ENCODE data around the gene SHB. TPM values are rescaled to one million over a fixed set of nuclear protein-coding genes. Genes with fewer than 3 reads are reported as not detected.
A peak's percentile ranks its signal among the peaks of the same experiment; 100 is the strongest.

Gene SHB
- total RNA-seq, 1 donor from 2014 or later = 18.5 TPM

DNA sequence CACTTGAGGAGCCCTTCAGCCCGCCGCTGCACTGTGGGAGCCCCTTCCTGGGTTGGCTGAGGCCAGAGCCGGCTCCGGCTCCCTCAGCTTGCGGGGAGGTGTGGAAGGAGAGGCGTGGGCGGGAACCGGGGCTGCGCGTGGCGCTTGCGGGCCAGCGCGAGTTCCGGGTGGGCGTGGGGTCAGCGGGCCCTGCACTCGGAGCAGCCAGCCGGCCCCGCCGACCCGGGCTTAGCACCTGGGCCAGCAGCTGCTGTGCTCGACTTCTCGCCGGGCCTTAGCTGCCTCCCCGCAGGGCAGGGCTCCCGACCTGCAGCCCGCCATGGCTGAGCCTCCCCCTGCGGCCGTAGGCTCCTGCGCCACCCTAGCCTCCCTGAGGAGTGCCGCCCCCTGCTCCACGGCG lies 6.2 kb upstream of the SHB start:
- DNase-seq (ENCODE audit: low spot score) = no peak
- no peaks in the 10 kb centered on the region for H3K36me3 Mint-ChIP-seq (ENCODE audit: low read depth, unreplicated experiment)
- no peaks in the 10 kb centered on the region for H3K9me3 Mint-ChIP-seq (ENCODE audit: unreplicated experiment)
- H3K27me3 Mint-ChIP-seq (ENCODE audit: unreplicated experiment) = peaks cover 12% of the 10 kb centered on the region
- H3K27ac Mint-ChIP-seq (ENCODE audit: unreplicated experiment) = no peak overlapping the region
- no peak overlapping the region for H3K4me3 Mint-ChIP-seq (ENCODE audit: unreplicated experiment)
- H3K4me1 Mint-ChIP-seq (ENCODE audit: unreplicated experiment) = peaks cover 21% of the 10 kb centered on the region
- TF ChIP-seq, protein P1, sequence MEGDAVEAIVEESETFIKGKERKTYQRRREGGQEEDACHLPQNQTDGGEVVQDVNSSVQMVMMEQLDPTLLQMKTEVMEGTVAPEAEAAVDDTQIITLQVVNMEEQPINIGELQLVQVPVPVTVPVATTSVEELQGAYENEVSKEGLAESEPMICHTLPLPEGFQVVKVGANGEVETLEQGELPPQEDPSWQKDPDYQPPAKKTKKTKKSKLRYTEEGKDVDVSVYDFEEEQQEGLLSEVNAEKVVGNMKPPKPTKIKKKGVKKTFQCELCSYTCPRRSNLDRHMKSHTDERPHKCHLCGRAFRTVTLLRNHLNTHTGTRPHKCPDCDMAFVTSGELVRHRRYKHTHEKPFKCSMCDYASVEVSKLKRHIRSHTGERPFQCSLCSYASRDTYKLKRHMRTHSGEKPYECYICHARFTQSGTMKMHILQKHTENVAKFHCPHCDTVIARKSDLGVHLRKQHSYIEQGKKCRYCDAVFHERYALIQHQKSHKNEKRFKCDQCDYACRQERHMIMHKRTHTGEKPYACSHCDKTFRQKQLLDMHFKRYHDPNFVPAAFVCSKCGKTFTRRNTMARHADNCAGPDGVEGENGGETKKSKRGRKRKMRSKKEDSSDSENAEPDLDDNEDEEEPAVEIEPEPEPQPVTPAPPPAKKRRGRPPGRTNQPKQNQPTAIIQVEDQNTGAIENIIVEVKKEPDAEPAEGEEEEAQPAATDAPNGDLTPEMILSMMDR (IDR thresholded peaks at IDR 0.05; ENCODE audit: unreplicated experiment) = no peak

DNA sequence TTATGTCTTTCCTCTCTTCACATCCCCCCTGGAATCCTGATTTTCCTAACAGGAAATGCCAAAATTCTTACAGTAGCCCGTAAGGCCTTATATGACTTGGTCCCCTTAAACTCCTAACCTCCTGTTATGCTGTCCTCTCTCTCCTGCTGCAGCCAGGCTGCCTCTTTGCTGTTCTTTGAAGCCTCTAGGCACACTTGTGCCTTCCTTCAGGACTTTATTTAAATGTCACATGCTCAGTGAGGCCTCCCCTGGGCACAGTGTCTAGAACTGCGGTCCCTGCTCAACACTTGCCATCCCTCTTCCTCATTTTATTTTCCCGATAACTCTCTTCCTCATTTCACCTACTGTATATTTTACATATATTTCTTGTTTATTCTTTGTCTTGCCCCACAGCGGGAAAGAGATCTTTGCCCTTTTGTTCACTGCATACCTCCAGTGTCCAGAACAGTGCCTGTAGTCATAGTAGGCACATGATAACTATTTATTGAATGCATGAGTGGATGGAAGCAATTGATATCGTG lies 5.5 kb upstream of the SHB start:
- TF ChIP-seq, protein P1 (IDR thresholded peaks at IDR 0.05; ENCODE audit: unreplicated experiment) = no peak
- no peak for DNase-seq (ENCODE audit: low spot score)
- peaks cover 12% of the 10 kb centered on the region for H3K27me3 Mint-ChIP-seq (ENCODE audit: unreplicated experiment)
- H3K4me1 Mint-ChIP-seq (ENCODE audit: unreplicated experiment) = peaks cover 16% of the 10 kb centered on the region
- H3K4me3 Mint-ChIP-seq (ENCODE audit: unreplicated experiment) = no peak overlapping the region
- H3K27ac Mint-ChIP-seq (ENCODE audit: unreplicated experiment) = no peak overlapping the region
- no peaks in the 10 kb centered on the region for H3K36me3 Mint-ChIP-seq (ENCODE audit: low read depth, unreplicated experiment)
- no peaks in the 10 kb centered on the region for H3K9me3 Mint-ChIP-seq (ENCODE audit: unreplicated experiment)

DNA sequence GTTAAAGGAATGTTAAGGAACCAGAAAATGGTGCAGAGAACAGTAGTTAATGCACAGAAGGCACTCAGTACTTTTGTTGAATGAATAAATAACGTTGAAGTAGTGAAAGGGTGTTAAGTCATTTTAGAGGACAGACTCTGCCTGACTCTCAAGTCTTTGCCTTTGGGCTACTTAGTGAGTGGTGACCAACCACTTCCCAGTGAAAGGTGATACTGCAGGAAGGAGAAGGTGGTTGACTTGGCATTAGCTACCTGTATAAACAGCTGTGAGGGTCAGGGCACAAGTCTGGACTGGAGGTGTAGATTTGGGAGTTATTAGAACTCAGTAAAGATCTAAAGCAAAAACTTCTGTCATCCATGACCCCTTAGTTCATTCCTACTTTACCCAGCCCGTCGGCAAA lies 4.9 kb upstream of the SHB start:
- no peaks in the 10 kb centered on the region for H3K36me3 Mint-ChIP-seq (ENCODE audit: low read depth, unreplicated experiment)
- no peak for DNase-seq (ENCODE audit: low spot score)
- TF ChIP-seq, protein P1 (IDR thresholded peaks at IDR 0.05; ENCODE audit: unreplicated experiment) = no peak
- no peaks in the 10 kb centered on the region for H3K9me3 Mint-ChIP-seq (ENCODE audit: unreplicated experiment)
- no peak overlapping the region for H3K27ac Mint-ChIP-seq (ENCODE audit: unreplicated experiment)
- peaks cover 10% of the 10 kb centered on the region for H3K4me1 Mint-ChIP-seq (ENCODE audit: unreplicated experiment)
- no peak overlapping the region for H3K4me3 Mint-ChIP-seq (ENCODE audit: unreplicated experiment)
- peaks cover 12% of the 10 kb centered on the region for H3K27me3 Mint-ChIP-seq (ENCODE audit: unreplicated experiment)

DNA sequence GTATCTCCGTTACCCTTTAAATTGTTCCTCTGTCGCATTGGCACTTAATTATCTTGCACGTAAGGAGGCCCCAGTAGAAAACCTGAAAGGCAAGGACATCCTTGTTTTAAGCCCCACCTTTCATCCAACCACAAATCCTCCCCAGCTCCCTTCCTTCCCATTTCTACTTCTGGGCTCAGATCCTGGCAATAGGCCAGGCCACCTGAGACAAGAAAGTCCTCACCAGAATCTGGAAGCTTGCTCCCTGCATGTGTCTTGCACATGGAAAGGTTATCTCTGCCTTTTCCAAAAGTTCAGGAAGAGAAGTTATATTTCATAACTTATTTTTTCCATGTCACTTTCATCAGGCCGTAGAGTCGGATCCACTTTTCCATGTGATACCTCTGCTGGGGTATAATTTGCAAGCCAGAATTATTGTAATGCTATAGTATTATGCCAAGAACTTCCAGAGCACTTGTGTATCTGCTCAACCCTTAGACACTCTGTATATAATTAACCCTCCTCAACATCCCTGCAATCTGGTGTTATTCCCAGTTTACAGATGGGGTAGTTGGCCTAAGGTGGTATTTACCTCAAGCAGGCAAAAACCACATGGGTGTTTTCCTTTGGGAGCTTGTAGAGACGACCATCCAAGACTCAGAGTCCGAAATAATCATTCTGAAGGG lies 2.6 kb upstream of the SHB start:
- Mint-ChIP-seq H3K27me3 (ENCODE audit: unreplicated experiment) (peaks cover 13% of the 10 kb centered on the region), H3K4me3 (ENCODE audit: unreplicated experiment) (no peak overlapping the region), H3K9me3 (ENCODE audit: unreplicated experiment) (no peaks in the 10 kb centered on the region), H3K36me3 (ENCODE audit: low read depth, unreplicated experiment) (no peaks in the 10 kb centered on the region), H3K4me1 (ENCODE audit: unreplicated experiment) (peaks cover 15% of the 10 kb centered on the region), H3K27ac (ENCODE audit: unreplicated experiment) (no peak overlapping the region)
- TF ChIP-seq, protein P1 (IDR thresholded peaks at IDR 0.05; ENCODE audit: unreplicated experiment) = no peak
- no peak for DNase-seq (ENCODE audit: low spot score)

DNA sequence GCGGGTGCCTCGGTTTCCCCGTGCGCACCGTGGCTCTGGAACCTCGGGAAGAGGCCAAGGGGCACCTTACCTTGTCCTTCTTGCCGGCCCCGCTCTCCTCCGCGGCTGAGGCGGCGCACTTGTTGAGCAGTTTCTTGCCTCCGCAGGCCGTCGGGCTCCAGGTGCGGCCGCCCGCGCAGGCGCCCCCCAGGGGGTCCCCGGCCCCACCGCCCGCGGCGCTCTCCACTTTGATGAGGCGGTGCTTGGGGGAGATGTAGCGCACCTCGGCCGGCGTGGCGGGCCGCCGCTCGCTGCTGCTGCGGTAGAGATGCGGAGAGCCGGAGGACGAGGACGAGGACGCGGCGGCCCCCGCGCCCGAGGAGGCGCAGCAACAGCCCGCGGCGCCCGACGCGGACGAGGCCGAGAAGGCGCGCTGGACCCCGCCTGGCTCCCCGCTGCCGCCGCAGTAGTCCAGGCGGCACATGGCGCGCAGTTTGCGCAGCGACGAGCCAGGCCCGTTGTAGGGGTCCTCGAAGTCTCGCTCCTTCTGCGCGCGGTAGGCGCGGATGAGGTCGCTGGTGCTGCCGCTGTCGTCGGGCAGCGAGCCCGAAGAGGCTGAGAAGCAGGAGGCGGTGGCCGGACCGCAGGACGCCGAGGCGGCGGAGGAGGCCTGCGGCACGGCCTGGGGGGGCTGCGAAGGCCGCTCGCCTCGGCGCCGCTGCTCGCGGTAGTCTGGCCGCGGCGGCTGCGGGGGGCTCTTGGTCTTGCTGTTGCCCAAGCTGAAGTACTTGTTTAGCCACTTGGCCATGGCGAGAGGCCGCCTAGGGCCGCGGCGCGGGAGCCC lies 957 bp downstream of the SHB start:
- Mint-ChIP-seq H3K27me3 (ENCODE audit: unreplicated experiment) (peaks cover 13% of the 10 kb centered on the region), H3K4me1 (ENCODE audit: unreplicated experiment) (peaks cover 47% of the 10 kb centered on the region), H3K4me3 (ENCODE audit: unreplicated experiment) (peak overlapping the region; percentile 92), H3K9me3 (ENCODE audit: unreplicated experiment) (no peaks in the 10 kb centered on the region), H3K27ac (ENCODE audit: unreplicated experiment) (no peak overlapping the region), H3K36me3 (ENCODE audit: low read depth, unreplicated experiment) (no peaks in the 10 kb centered on the region)
- TF ChIP-seq, protein P1 (IDR thresholded peaks at IDR 0.05; ENCODE audit: unreplicated experiment) = no peak
- DNase-seq (ENCODE audit: low spot score) = peak; percentile 26
